HG02938 (cell line): ENCODE measurements around the gene ZNF493.

Experiments used
- ATAC-seq: cut with Tn5 transposase; IDR thresholded peaks from one replicate; pipeline ENCODE4 v1.9.1; 2021; ENCODE audit warnings: mild to moderate bottlenecking, moderate library complexity; ENCODE audit not compliant: unreplicated experiment

ZNF493 gene

DNA sequence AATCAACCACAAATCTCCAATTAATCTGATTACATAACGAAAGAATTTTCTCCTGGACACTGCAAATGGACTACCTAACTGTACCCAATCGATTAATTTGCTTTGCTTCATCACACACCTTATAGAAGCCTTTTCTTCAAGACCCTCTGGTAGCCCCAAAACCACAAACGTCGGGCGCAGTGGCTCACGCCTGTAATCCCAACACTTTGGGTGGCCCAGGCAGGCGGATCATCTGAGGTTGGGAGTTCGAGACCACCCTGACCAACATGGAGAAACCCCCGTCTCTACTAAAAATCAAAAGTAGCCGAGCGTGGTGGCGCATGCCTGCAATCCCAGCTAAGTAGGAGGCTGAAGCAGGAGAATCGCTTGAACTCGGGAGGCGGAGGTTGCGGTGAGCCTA is 65.6 kb downstream of the ZNF493 start:
- no peak for ATAC-seq

- no peak for ATAC-seq
These were observed 66.6 kb downstream of the ZNF493 start for GRCh38 chr19:21463449-21464105.

- no peak for ATAC-seq
These were observed 69.7 kb downstream of the ZNF493 start for GRCh38 chr19:21466627-21467026.

DNA sequence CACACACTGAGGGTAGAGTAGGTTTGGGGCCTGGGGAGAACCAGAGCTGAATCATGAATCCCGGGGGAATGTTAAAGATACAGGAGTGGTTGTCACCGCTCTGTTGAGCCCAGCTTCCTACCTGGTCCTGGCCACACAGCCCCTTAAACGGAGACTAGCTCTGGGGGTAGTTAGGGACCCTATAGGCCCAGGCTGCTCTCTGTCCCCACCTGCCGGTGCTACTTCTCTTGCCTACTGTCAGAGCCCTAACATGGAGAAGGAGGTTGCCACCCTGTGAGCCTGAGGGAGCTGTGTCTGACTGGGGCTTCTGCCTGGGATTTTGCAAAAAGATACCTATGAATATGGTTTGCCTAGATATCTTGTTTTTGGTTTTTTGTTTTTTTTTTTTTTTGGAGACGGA is 71.9 kb downstream of the ZNF493 start:
- no peak for ATAC-seq

DNA sequence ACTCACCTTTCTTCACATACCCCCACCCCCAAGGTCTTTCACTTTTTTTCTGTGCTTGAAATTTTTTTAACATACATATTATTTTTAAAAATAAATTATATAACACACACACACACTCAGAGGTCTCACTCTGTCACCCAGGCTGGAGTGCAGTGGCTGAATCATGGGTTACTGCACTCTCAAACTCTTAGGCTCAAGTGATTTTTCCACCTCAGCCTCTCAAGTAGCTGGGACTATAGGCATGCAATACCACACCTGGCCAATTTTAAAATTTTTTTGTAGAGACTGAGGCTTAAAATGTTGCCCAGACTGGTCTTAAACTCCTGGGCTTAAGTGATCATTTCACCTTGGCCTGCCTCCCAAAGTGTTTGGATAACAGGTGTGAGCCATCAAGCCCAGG is 75.6 kb downstream of the ZNF493 start:
- no peak for ATAC-seq

DNA sequence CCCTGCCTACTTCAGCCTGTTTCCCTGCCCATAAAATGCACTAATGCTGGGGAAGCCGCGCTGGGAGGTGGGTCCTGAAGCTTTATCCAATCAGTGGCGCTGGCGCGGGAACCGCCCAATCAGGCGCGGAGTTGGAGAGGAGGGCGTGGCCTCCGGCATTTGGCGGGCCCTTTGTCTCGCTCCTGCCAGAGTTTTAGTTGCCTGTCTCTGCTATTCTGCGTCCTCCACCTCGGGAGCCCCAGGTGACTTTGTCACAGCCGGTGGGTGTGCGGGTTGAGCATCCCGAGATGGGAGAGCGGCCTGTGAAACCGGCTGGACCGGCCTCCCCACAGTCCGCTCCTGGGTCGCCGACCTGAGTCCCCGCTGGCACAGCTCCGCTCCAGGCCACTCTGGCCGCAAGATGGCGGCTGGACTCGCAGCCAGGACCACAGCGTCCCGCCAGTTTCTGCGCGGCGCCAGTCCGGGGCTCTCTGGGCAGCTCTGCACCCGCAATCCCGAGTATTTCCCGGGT is 77.8 kb downstream of the ZNF493 start:
- no peak for ATAC-seq
